GM23248 (cell line): ENCODE data around the gene SLC4A1AP. TPM values are rescaled to one million over a fixed set of nuclear protein-coding genes. Genes with fewer than 3 reads are reported as not detected.
"Not testable (repeated sequence)": the region's sequence is repeated elsewhere in the genome, so short reads cannot be mapped to it uniquely, and the experiment has no call there.

Experiments
- DNase-seq: peaks from one replicate; pipeline ENCODE4 v3.0.0-alpha.2; 2015
- H2AFZ ChIP-seq: fragments of 200-600 bp; sonication (generic); 2 replicates; pipeline ENCODE4 v1.6.1; 2016; ENCODE audit warnings: antibody characterized with exemption
- H3F3A ChIP-seq: fragments of 200-600 bp; sonication (generic); 2 replicates; pipeline ENCODE4 v1.6.1; 2016; ENCODE audit warnings: mild to moderate bottlenecking, antibody characterized with exemption, mixed run types; ENCODE audit not compliant: insufficient read depth
- H3K27ac ChIP-seq: fragments of 200-600 bp; sonication (generic); 2 replicates; pipeline ENCODE4 v1.5.1; 2016; ENCODE audit warnings: mild to moderate bottlenecking
- H3K27me3 ChIP-seq: fragments of 200-600 bp; sonication (generic); replicated peaks from 2 replicates; pipeline ENCODE4 v1.6.1; 2016; ENCODE audit warnings: mild to moderate bottlenecking; ENCODE audit not compliant: insufficient read depth
- H3K36me3 ChIP-seq: fragments of 200-600 bp; sonication (generic); 2 replicates; pipeline ENCODE4 v1.6.1; 2016; ENCODE audit warnings: low read depth, mild to moderate bottlenecking
- H3K4me1 ChIP-seq: fragments of 200-600 bp; sonication (generic); 2 replicates; pipeline ENCODE4 v1.6.1; 2016; ENCODE audit warnings: mild to moderate bottlenecking; ENCODE audit not compliant: insufficient read depth
- H3K4me2 ChIP-seq: fragments of 200-600 bp; sonication (generic); one replicate; pipeline ENCODE4 v1.6.1; 2016; ENCODE audit warnings: mild to moderate bottlenecking; ENCODE audit not compliant: unreplicated experiment
- H3K4me3 ChIP-seq: fragments of 200-600 bp; sonication (generic); 2 replicates; pipeline ENCODE4 v1.5.1; 2016; ENCODE audit warnings: mild to moderate bottlenecking
- H3K79me2 ChIP-seq: fragments of 200-600 bp; sonication (generic); 2 replicates; pipeline ENCODE4 v1.6.1; 2016; ENCODE audit warnings: mild to moderate bottlenecking; ENCODE audit not compliant: insufficient read depth
- H3K9ac ChIP-seq: fragments of 200-600 bp; sonication (generic); 2 replicates; pipeline ENCODE4 v1.6.1; 2016; ENCODE audit warnings: mild to moderate bottlenecking
- H3K9me2 ChIP-seq: fragments of 200-600 bp; sonication (generic); 2 replicates; pipeline ENCODE4 v1.6.1; 2016; ENCODE audit warnings: mixed run types, mild to moderate bottlenecking, moderate library complexity; ENCODE audit not compliant: insufficient read depth
- H3K9me3 ChIP-seq: fragments of 200-600 bp; sonication (generic); one replicate; pipeline ENCODE4 v1.6.1; 2017; ENCODE audit warnings: low read depth
- H4K20me1 ChIP-seq: fragments of 200-600 bp; sonication (generic); 2 replicates; pipeline ENCODE4 v1.6.0; 2016; ENCODE audit not compliant: insufficient read depth
- EZH2 ChIP-seq: fragments of 200-600 bp; sonication (generic); IDR thresholded peaks from 2 replicates; pipeline ENCODE4 v1.6.1; 2018; ENCODE audit warnings: antibody characterized with exemption, mild to moderate bottlenecking; ENCODE audit not compliant: insufficient read depth, poor library complexity, severe bottlenecking
- EZH2phosphoT487 ChIP-seq: fragments of 200-600 bp; sonication (generic); IDR thresholded peaks from 2 replicates; pipeline ENCODE4 v1.6.1; 2018; ENCODE audit warnings: antibody characterized with exemption, moderate library complexity, mild to moderate bottlenecking, low read depth; ENCODE audit not compliant: insufficient read depth
- WGBS, 2 experiments: methylation state at CpG; one replicate each; pipeline ENCODE4 v1.1.6; 2015 to 2017; ENCODE audit warnings: low lambda C conversion rate in 2 of 2, low coverage in 1 of 2; ENCODE audit errors: missing lambda C conversion rate in 2 of 2; 5-methylcytosine and 5-hydroxymethylcytosine counted together
- in situ Hi-C: fragments of 300-500 bp; cut with MboI; formaldehyde crosslinking; loops from 2 replicates; pipeline ENCODE4 v1.15.0; 2020
- polyA plus RNA-seq: library from polyadenylated mRNA; unstranded; fragments of >200 nt; fragmentation: Nextera tagmentation; extraction: Ambion mirVana; gene quantifications from 2 replicates; pipeline ENCODE4 v1.2.1, GENCODE V29; 2016
- total RNA-seq: library from RNA; depleted of rRNA; stranded (reverse); fragments of >200 nt; shearing (Covaris generic); gene quantifications from 2 replicates; pipeline ENCODE4 v1.2.3, GENCODE V29; 2014

The SLC4A1AP gene
- total and polyA plus RNA-seq, 2 experiments from 2014 or later, result 22.4 to 23.9 TPM

- Histone ChIP-seq H3K4me3 (no peak overlapping the region), H3K36me3 (peaks cover 10% of the 10 kb centered on the region), H2AFZ (no peak overlapping the region), H3K9ac (no peak overlapping the region), H3K9me3 (no peaks in the 10 kb centered on the region), H3F3A (peaks cover 45% of the 10 kb centered on the region), H4K20me1 (no peaks in the 10 kb centered on the region), H3K4me1 (peaks cover 33% of the 10 kb centered on the region), H3K4me2 (peak overlapping the region; percentile 49), H3K9me2 (no peaks in the 10 kb centered on the region), H3K27me3 (no peaks in the 10 kb centered on the region), H3K79me2 (no peaks in the 10 kb centered on the region), H3K27ac (peak overlapping the region; percentile 39)
- 10 to 12% methylated on average over 3 of the region's 3 CpGs for WGBS, 2 experiments
- in situ Hi-C loops, result no loop called here
- TF ChIP-seq EZH2phosphoT487, result no peak
- TF ChIP-seq EZH2, result no peak
- DNase-seq, result peak; percentile 83
Measured at GRCh38 chr2:27622921-27623384, 40.7 kb upstream of the SLC4A1AP start.

- Histone ChIP-seq H3K36me3 (peaks cover 3% of the 10 kb centered on the region; the same call in 1 of the 2 replicates), H4K20me1 (no peaks in the 10 kb centered on the region), H3K4me2 (no peak overlapping the region), H3K9ac (no peak overlapping the region), H2AFZ (no peak overlapping the region), H3K27ac (no peak overlapping the region), H3K9me3 (no peaks in the 10 kb centered on the region), H3K79me2 (peaks cover 10% of the 10 kb centered on the region), H3K4me3 (no peak overlapping the region), H3F3A (peaks cover 45% of the 10 kb centered on the region), H3K9me2 (no peaks in the 10 kb centered on the region), H3K27me3 (no peaks in the 10 kb centered on the region), H3K4me1 (peaks cover 36% of the 10 kb centered on the region)
- no peak for DNase-seq
- TF ChIP-seq EZH2phosphoT487 (no peak), EZH2 (no peak)
- in situ Hi-C loops, result no loop called here
Measured at GRCh38 chr2:27624943-27625342, 38.7 kb upstream of the SLC4A1AP start.

GRCh38 chr2:27626323-27626722 lies 37.4 kb upstream of the SLC4A1AP start:
- H4K20me1 ChIP-seq, in situ Hi-C loops, H3K36me3 ChIP-seq, H2AFZ ChIP-seq, H3K4me3 ChIP-seq, H3K9me2 ChIP-seq, H3K4me2 ChIP-seq, H3K9me3 ChIP-seq, H3K27me3 ChIP-seq, H3K27ac ChIP-seq, H3K9ac ChIP-seq, DNase-seq: not testable (repeated sequence)
- peaks cover 36% of the 10 kb centered on the region for H3K4me1 ChIP-seq
- H3K79me2 ChIP-seq, result peaks cover 10% of the 10 kb centered on the region
- WGBS, 2 experiments, result 90 to 100% methylated on average over 1 of the region's 1 CpG
- H3F3A ChIP-seq, result peaks cover 45% of the 10 kb centered on the region

GRCh38 chr2:27626921-27627320 lies 36.8 kb upstream of the SLC4A1AP start:
- peaks cover 40% of the 10 kb centered on the region for H3F3A ChIP-seq
- H3K27me3 ChIP-seq, DNase-seq, H3K4me3 ChIP-seq, H3K4me2 ChIP-seq, in situ Hi-C loops, H3K9me3 ChIP-seq, H3K9me2 ChIP-seq, H4K20me1 ChIP-seq, H3K27ac ChIP-seq, H3K9ac ChIP-seq, H2AFZ ChIP-seq: not testable (repeated sequence)
- WGBS, 2 experiments, result 72 to 80% methylated on average over 3 of the region's 3 CpGs
- peaks cover 36% of the 10 kb centered on the region for H3K4me1 ChIP-seq
- peaks cover 10% of the 10 kb centered on the region for H3K79me2 ChIP-seq
- H3K36me3 ChIP-seq, result peaks cover 13% of the 10 kb centered on the region; the same call in 1 of the 2 replicates

GRCh38 chr2:27627963-27628766 lies 35.5 kb upstream of the SLC4A1AP start:
- H3K9me2 ChIP-seq, result no peaks in the 10 kb centered on the region
- peaks cover 10% of the 10 kb centered on the region for H3K79me2 ChIP-seq
- peak; percentile 96 for DNase-seq
- peaks cover 18% of the 10 kb centered on the region; the same call in 1 of the 2 replicates for H3K36me3 ChIP-seq
- peak overlapping the region; percentile 92 for H2AFZ ChIP-seq
- TF ChIP-seq EZH2phosphoT487, result no peak
- TF ChIP-seq EZH2, result no peak
- no peaks in the 10 kb centered on the region for H4K20me1 ChIP-seq
- H3K4me1 ChIP-seq, result peaks cover 25% of the 10 kb centered on the region
- peak overlapping the region; percentile 93 for H3K4me2 ChIP-seq
- no peaks in the 10 kb centered on the region for H3K9me3 ChIP-seq
- H3K9ac ChIP-seq, result peak overlapping the region; percentile 92
- peak overlapping the region; percentile 87 for H3K27ac ChIP-seq
- in situ Hi-C loops, result no loop called here
- no peaks in the 10 kb centered on the region for H3K27me3 ChIP-seq
- peaks cover 29% of the 10 kb centered on the region for H3F3A ChIP-seq
- peak overlapping the region; percentile 87 for H3K4me3 ChIP-seq
- 0 to 1% methylated on average over 21 of the region's 21 CpGs for WGBS, 2 experiments
